K562 (cell line): ENCODE measurements around the gene UBQLNL. TPM values are rescaled to one million over a fixed set of nuclear protein-coding genes. Genes with fewer than 3 reads are reported as not detected.
A peak's percentile ranks its signal among the peaks of the same experiment; 100 is the strongest.

Source experiments
- ATAC-seq: fragments of 200-7000 bp; cut with Tn5 transposase; 3 replicates; pipeline ENCODE4 v1.9.1; 2020; ENCODE audit warnings: moderate library complexity
- BruUV-seq: library from RNA; stranded (reverse); fragments of 400-500 nt; replicated peaks from 2 replicates; lab custom pipeline; 2021; lab: Mats Ljungman, UMichigan
- CTCF ChIA-PET: fragments of 300-600 bp; formaldehyde crosslinking; extraction: SDS; loops from one replicate; lab custom pipeline; 2021; ENCODE audit warnings: low intra/inter-chr PET ratio; lab: Yijun Ruan, JAX
- POLR2A ChIA-PET: fragments of 300-600, 350-650 bp; sonication (Branson Sonifier 250); formaldehyde crosslinking; extraction: SDS; loops from one replicate; lab custom pipeline; 2021; ENCODE audit warnings: antibody characterized with exemption, inconsistent platforms; lab: Yijun Ruan, JAX
- DNase-seq, 4 experiments: peaks; one replicate each; pipeline versions ENCODE4 v3.0.0 to v3.0.0-alpha.2; 2011 to 2018; ENCODE audit warnings: low spot score in 3 of 4, mixed read lengths in 3 of 4; ENCODE audit errors: extremely low read depth in 1 of 4
- FAIRE-seq: peaks from 2 replicates; lab custom pipeline; 2011; peaks lifted over from hg19 to GRCh38; lab: Jason Lieb, UNC
- H2AFZ ChIP-seq: 2 replicates; pipeline ENCODE4 v1.6.0; 2011; ENCODE audit warnings: low read depth, low read length, control low read depth, inconsistent platforms
- H3K27ac ChIP-seq: fragments of 200-600 bp; 3 replicates; pipeline ENCODE4 v1.8.0; 2011; ENCODE audit warnings: low read depth, mild to moderate bottlenecking, control low read depth, inconsistent platforms, low read length, moderate library complexity, mixed read lengths; ENCODE audit errors: extremely low read depth
- H3K27me3 ChIP-seq, 2 experiments: fragments of 300-600 bp in 1 of 2; 2 replicates in 1 of 2; 3 replicates in 1 of 2; pipeline versions ENCODE4 v1.6.0 to v1.8.0; 2011; ENCODE audit warnings: inconsistent platforms in 2 of 2, low read length in 2 of 2, mild to moderate bottlenecking in 1 of 2, mixed read lengths in 1 of 2, moderate library complexity in 1 of 2; ENCODE audit not compliant: control insufficient read depth in 2 of 2, insufficient read depth in 2 of 2
- H3K36me3 ChIP-seq: fragments of 300-600 bp; 3 replicates; pipeline ENCODE4 v1.8.0; 2011; ENCODE audit warnings: mild to moderate bottlenecking, low read length, inconsistent platforms; ENCODE audit not compliant: control insufficient read depth, insufficient read depth
- H3K4me1 ChIP-seq, 2 experiments: fragments of 200-600 bp in 1 of 2; replicated peaks in 1 of 2; 2 replicates in 1 of 2; 3 replicates in 1 of 2; pipeline versions ENCODE4 v1.5.1 to v1.8.0; 2011; ENCODE audit warnings: inconsistent platforms in 2 of 2, low read length in 2 of 2, mild to moderate bottlenecking in 1 of 2, mixed read lengths in 1 of 2, moderate library complexity in 1 of 2; ENCODE audit not compliant: control insufficient read depth in 2 of 2, insufficient read depth in 2 of 2
- H3K4me2 ChIP-seq: 2 replicates; pipeline ENCODE4 v1.6.1; 2011; ENCODE audit warnings: low read length, control low read depth, inconsistent platforms, mixed read lengths; ENCODE audit not compliant: insufficient read depth
- H3K4me3 ChIP-seq: fragments of 200-600 bp; sonication (generic), shearing (Covaris generic); 2 replicates; pipeline ENCODE4 v1.5.1; 2016; ENCODE audit warnings: control low read depth, inconsistent platforms
- H3K79me2 ChIP-seq: fragments of 200-600 bp; 3 replicates; pipeline ENCODE4 v1.8.0; 2011; ENCODE audit warnings: low read length, inconsistent platforms; ENCODE audit not compliant: control insufficient read depth, insufficient read depth
- H3K9ac ChIP-seq, 2 experiments: 2 replicates each; pipeline versions ENCODE4 v1.6.0 to v1.6.1; 2011; ENCODE audit warnings: low read depth in 2 of 2, low read length in 2 of 2, control low read depth in 1 of 2, inconsistent platforms in 1 of 2, mild to moderate bottlenecking in 1 of 2, mixed read lengths in 1 of 2; ENCODE audit not compliant: insufficient read depth in 1 of 2
- H3K9me1 ChIP-seq: one replicate; pipeline ENCODE4 v1.6.0; 2011; ENCODE audit warnings: inconsistent platforms, mild to moderate bottlenecking, low read length, moderate library complexity; ENCODE audit not compliant: control insufficient read depth, insufficient read depth
- H3K9me3 ChIP-seq: replicated peaks from 2 replicates; pipeline ENCODE4 v1.5.1; 2011; ENCODE audit warnings: low read depth, low read length, inconsistent platforms; ENCODE audit not compliant: control insufficient read depth, insufficient read depth
- H4K20me1 ChIP-seq: replicated peaks from 2 replicates; pipeline ENCODE4 v1.6.1; 2011; ENCODE audit warnings: low read length, inconsistent platforms, mixed read lengths; ENCODE audit not compliant: control insufficient read depth, insufficient read depth
- ADNP ChIP-seq: fragments of 200-800 bp; sonication (Bioruptor generic); IDR thresholded peaks from 2 replicates; pipeline ENCODE4 v1.6.1; 2016; ENCODE audit warnings: missing genetic modification characterization, missing compliant biosample characterization
- CC2D1A ChIP-seq: fragments of 450-650 bp; IDR thresholded peaks from 2 replicates; pipeline ENCODE4 v1.6.1; 2017; ENCODE audit warnings: mild to moderate bottlenecking
- CEBPB ChIP-seq: fragments of 450-650 bp; IDR thresholded peaks from 2 replicates; pipeline ENCODE4 v1.6.1; 2016; ENCODE audit warnings: missing genetic modification characterization, missing compliant biosample characterization
- ELK1 ChIP-seq: sonication (generic); formaldehyde crosslinking; IDR thresholded peaks from 2 replicates; pipeline ENCODE4 v1.8.1; 2022; ENCODE audit warnings: missing genetic modification reagents
- NBN ChIP-seq: fragments of 450-650 bp; IDR thresholded peaks from 2 replicates; pipeline ENCODE4 v1.6.1; 2016; ENCODE audit warnings: low read depth, mild to moderate bottlenecking
- PPARD ChIP-seq: fragments of 250-450 bp; sonication (Bioruptor Pico); IDR thresholded peaks from 2 replicates; pipeline ENCODE4 v1.8.0; 2022; ENCODE audit warnings: inconsistent platforms, mild to moderate bottlenecking, moderate library complexity
- PRDM10 ChIP-seq: fragments of 450-650 bp; IDR thresholded peaks from 2 replicates; pipeline ENCODE4 v1.6.1; 2018; ENCODE audit not compliant: partially characterized antibody
- PTTG1 ChIP-seq: fragments of 450-650 bp; IDR thresholded peaks from 2 replicates; pipeline ENCODE4 v1.6.1; 2016; ENCODE audit warnings: low read depth, mild to moderate bottlenecking, missing genetic modification characterization, missing compliant biosample characterization
- RNF2 ChIP-seq: sonication (generic); IDR thresholded peaks from 2 replicates; pipeline ENCODE4 v1.6.1; 2016
- TRIM24 ChIP-seq, 2 experiments: fragments of 450-650 bp; IDR thresholded peaks; 2 replicates each; pipeline ENCODE4 v1.6.1; 2016
- WGBS: fragments of 100-300 bp; shearing (Covaris generic); methylation state at CpG from one replicate; pipeline ENCODE4 v1.1.6; 2016; ENCODE audit warnings: low coverage, mixed read lengths; ENCODE audit not compliant: insufficient coverage; ENCODE audit errors: missing lambda C conversion rate; 5-methylcytosine and 5-hydroxymethylcytosine counted together
- in situ Hi-C: fragments of 300-500 bp; cut with MboI; formaldehyde crosslinking; loops from 4 replicates; pipeline ENCODE4 v1.15.0; 2018; ENCODE audit warnings: inconsistent platforms, mixed read lengths
- intact Hi-C: fragments of 100-400 bp; cut with micrococcal nuclease; formaldehyde crosslinking; loops from 2 replicates; pipeline ENCODE4 v1.14.2; 2022
- polyA plus RNA-seq, 8 experiments: library from polyadenylated mRNA; depleted of rRNA in 4 of 8; stranded (reverse) in 5 of 8; unstranded in 3 of 8; fragments of >200 nt; fragmentation: Nextera tagmentation in 2 of 8; fragmentation: Illumina TruSeq in 1 of 8; extraction: Ambion mirVana in 2 of 8; extraction: Trizol in 1 of 8; gene quantifications; 2 replicates each; pipeline versions ENCODE4 v1.2.1 to v1.2.3, GENCODE V29; 2011 to 2014; ENCODE audit warnings: inconsistent platforms in 1 of 8, missing spikeins in 1 of 8
- total RNA-seq, 7 experiments: library from RNA; depleted of rRNA in 6 of 7; stranded (reverse); fragments of >200 nt in 6 of 7; fragmentation: Illumina TruSeq in 2 of 7; extraction: Trizol in 2 of 7; gene quantifications; 2 replicates each; pipeline versions ENCODE4 v1.2.1 to v1.2.3, GENCODE V29; 2011 to 2021; ENCODE audit warnings: low replicate concordance in 1 of 7

Gene UBQLNL
- total and polyA plus RNA-seq, 9 of the 15 experiments (the other 6 are each of a cell fraction or from before 2014, with no cell fraction given): 0.07 to 0.27 (median 0.14) TPM

- BruUV-seq: no TSS peak
- H3K27me3 ChIP-seq: no peaks in the 10 kb centered on the region
- FAIRE-seq (no peak), ATAC-seq (peak; percentile 51), DNase-seq (peak in 1 of 4 experiments; percentile 23)
- H2AFZ ChIP-seq: peak overlapping the region; percentile 78
- H3K4me1 ChIP-seq: peaks cover 0 to 37% of the 10 kb centered on the region in 2 experiments; a peak in 4 of 5 replicates
- 0 out of 2 replicates have a peak, but pooled peaks cover 2% of the 10 kb centered on the region for H3K9me3 ChIP-seq
- H3K4me2 ChIP-seq: 0 out of 2 replicates have a peak overlapping the region, but pooled peaks have one; percentile 1
- ChIA-PET POLR2A (no interaction called here), CTCF (no interaction called here)
- H3K36me3 ChIP-seq: no peaks in the 10 kb centered on the region
- H4K20me1 ChIP-seq: no peaks in the 10 kb centered on the region
- H3K9ac ChIP-seq: no peak overlapping the region
- H3K79me2 ChIP-seq: no peaks in the 10 kb centered on the region
- no peaks in the 10 kb centered on the region for H3K9me1 ChIP-seq
- H3K4me3 ChIP-seq: no peak overlapping the region
- TF ChIP-seq NBN (no peak), PRDM10 (peak; percentile 25), PTTG1 (no peak), ELK1 (CRISPR knock-in tag) (no peak), CEBPB (peak; percentile 72), CC2D1A (no peak), TRIM24 (IDR thresholded peaks at IDR 0.05) (no peak), ADNP (tag) (no peak), RNF2 (no peak), PPARD (CRISPR knock-in tag) (no peak)
- intact Hi-C loops (no loop called here), in situ Hi-C loops (no loop called here)
- no peak overlapping the region; the same call in 2 of the 3 replicates for H3K27ac ChIP-seq
- 6% methylated on average over 1 of the region's 1 CpG for WGBS
Observed at GRCh38 chr11:5534046-5534445, 17.5 kb upstream of the UBQLNL start.
